GM18907 (cell line): ENCODE results near the gene FOSL2.

Source experiments
- ATAC-seq: cut with Tn5 transposase; IDR thresholded peaks from one replicate; pipeline ENCODE4 v1.9.1; 2021; ENCODE audit warnings: mild to moderate bottlenecking, moderate library complexity; ENCODE audit not compliant: unreplicated experiment

Gene FOSL2

GRCh38 chr2:28392297-28393113 lies at the start of gene FOSL2:
FOSL2 (plus strand) TSS chr2:28392858; CDS start chr2:28393721, 863 bp downstream.
- peak; percentile 81 for ATAC-seq

GRCh38 chr2:28343184-28343942 lies 49.3 kb upstream of the FOSL2 start:
- ATAC-seq: no peak

- ATAC-seq: no peak
Observed at GRCh38 chr2:28343971-28344715, 48.5 kb upstream of the FOSL2 start.

- ATAC-seq: no peak
Observed at GRCh38 chr2:28344756-28345373, 47.8 kb upstream of the FOSL2 start.

- ATAC-seq: no peak
Observed at GRCh38 chr2:28345619-28346018, 47.0 kb upstream of the FOSL2 start.

GRCh38 chr2:28346587-28346986 lies 46.1 kb upstream of the FOSL2 start:
- ATAC-seq: no peak

- ATAC-seq: no peak
Observed at GRCh38 chr2:28347193-28347592, 45.5 kb upstream of the FOSL2 start.

- no peak for ATAC-seq
Observed at GRCh38 chr2:28347596-28347995, 45.1 kb upstream of the FOSL2 start.

- ATAC-seq: no peak
Observed at GRCh38 chr2:28348149-28348567, 44.5 kb upstream of the FOSL2 start.

- no peak for ATAC-seq
Observed at GRCh38 chr2:28348921-28349320, 43.7 kb upstream of the FOSL2 start.

GRCh38 chr2:28349546-28350165 lies 43.0 kb upstream of the FOSL2 start:
- ATAC-seq: no peak

- ATAC-seq: no peak
Observed at GRCh38 chr2:28350196-28350595, 42.5 kb upstream of the FOSL2 start.

GRCh38 chr2:28350791-28351285 lies 41.8 kb upstream of the FOSL2 start:
- no peak for ATAC-seq

- no peak for ATAC-seq
Observed at GRCh38 chr2:28351621-28352020, 41.0 kb upstream of the FOSL2 start.

- no peak for ATAC-seq
Observed at GRCh38 chr2:28352104-28352503, 40.6 kb upstream of the FOSL2 start.

GRCh38 chr2:28352610-28353195 lies 40.0 kb upstream of the FOSL2 start:
- no peak for ATAC-seq

GRCh38 chr2:28354920-28355520 lies 37.6 kb upstream of the FOSL2 start:
- ATAC-seq: no peak

GRCh38 chr2:28355521-28356094 lies 37.0 kb upstream of the FOSL2 start:
- ATAC-seq: no peak
